IPS DF 6.9 (cell line): ENCODE results near the gene MED25.

Source experiments
- DNase-seq: peaks from one replicate; pipeline ENCODE4 v3.0.0-alpha.2; 2013; ENCODE audit warnings: low read depth, low spot score
- H3K27ac ChIP-seq: one replicate; pipeline ENCODE4 v1.5.1; 2013; ENCODE audit warnings: low read length, control low read depth
- H3K27me3 ChIP-seq: 2 replicates; pipeline ENCODE4 v1.6.1; 2013; ENCODE audit warnings: mild to moderate bottlenecking, low read length; ENCODE audit not compliant: control insufficient read depth, insufficient read depth
- H3K36me3 ChIP-seq: 2 replicates; pipeline ENCODE4 v1.6.1; 2013; ENCODE audit warnings: low read length; ENCODE audit not compliant: control insufficient read depth, insufficient read depth
- H3K4me1 ChIP-seq: 2 replicates; pipeline ENCODE4 v1.6.1; 2013; ENCODE audit warnings: low read length; ENCODE audit not compliant: control insufficient read depth, insufficient read depth
- H3K4me3 ChIP-seq: 2 replicates; pipeline ENCODE4 v1.5.1; 2013; ENCODE audit warnings: mild to moderate bottlenecking, low read length
- H3K9me3 ChIP-seq: 2 replicates; pipeline ENCODE4 v1.6.1; 2013; ENCODE audit warnings: low read length, inconsistent platforms; ENCODE audit not compliant: control insufficient read depth, insufficient read depth
- WGBS: extraction: QIAGEN DNeasy Blood & Tissue Kit; methylation state at CpG from one replicate; pipeline ENCODE4 v1.1.7; 2013; ENCODE audit warnings: mixed read lengths, missing lambda C conversion rate; ENCODE audit not compliant: insufficient read length, insufficient coverage; 5-methylcytosine and 5-hydroxymethylcytosine counted together

Gene MED25

DNA sequence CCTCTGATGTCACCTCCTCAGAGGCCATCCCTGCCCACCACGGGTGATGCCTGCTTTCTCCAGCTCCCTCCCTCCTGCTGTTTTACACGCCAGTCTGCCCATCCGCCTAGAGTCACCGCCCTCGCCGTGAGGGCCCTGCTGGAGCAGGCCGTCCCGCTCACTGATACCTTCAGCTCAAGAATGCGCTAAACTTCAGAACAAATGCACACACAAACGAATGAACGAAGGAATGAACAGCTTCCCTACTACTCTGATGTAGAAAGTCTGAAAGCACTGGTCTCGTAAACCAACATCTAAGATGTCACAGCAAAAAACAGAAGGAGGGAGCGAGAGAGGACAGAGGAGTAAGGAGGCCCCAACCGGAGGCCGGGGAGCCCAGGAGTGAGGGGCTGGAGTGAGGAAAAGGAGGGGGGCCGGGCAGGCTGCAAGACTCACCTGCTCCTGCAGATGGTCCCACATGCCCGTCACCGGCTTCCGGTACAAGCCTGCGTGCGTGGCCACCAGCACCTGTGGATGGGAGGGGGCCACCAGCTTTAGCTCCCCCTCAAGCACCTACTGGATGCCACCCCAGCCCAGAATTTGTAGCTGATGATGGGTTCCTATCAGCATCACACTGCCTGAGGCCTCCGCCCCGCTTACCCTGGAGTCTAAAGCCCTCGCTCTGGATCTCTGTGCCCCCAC, 45.3 kb downstream of the MED25 start:
- Histone ChIP-seq H3K27me3 (no peaks in the 10 kb centered on the region), H3K27ac (no peak overlapping the region), H3K4me1 (peaks cover 3% of the 10 kb centered on the region; the same call in 1 of the 2 replicates), H3K4me3 (no peak overlapping the region), H3K36me3 (peaks cover 32% of the 10 kb centered on the region), H3K9me3 (no peaks in the 10 kb centered on the region)
- DNase-seq: no peak
- WGBS: no CpG with 5 or more reads among the region's 24 CpGs

- no peaks in the 10 kb centered on the region for H3K9me3 ChIP-seq
- no peaks in the 10 kb centered on the region for H3K27me3 ChIP-seq
- peaks cover 3% of the 10 kb centered on the region; the same call in 1 of the 2 replicates for H3K4me1 ChIP-seq
- no peak for DNase-seq
- no CpG with 5 or more reads among the region's 17 CpGs for WGBS
- no peak overlapping the region for H3K27ac ChIP-seq
- H3K4me3 ChIP-seq: no peak overlapping the region
- peaks cover 28% of the 10 kb centered on the region for H3K36me3 ChIP-seq
Observed at GRCh38 chr19:49863935-49864320, 45.8 kb downstream of the MED25 start.

- peaks cover 23% of the 10 kb centered on the region for H3K36me3 ChIP-seq
- 0 out of 2 replicates have a peak, but pooled peaks cover 3% of the 10 kb centered on the region for H3K4me1 ChIP-seq
- DNase-seq: no peak
- H3K9me3 ChIP-seq: no peaks in the 10 kb centered on the region
- no peak overlapping the region for H3K4me3 ChIP-seq
- WGBS: no CpG with 5 or more reads among the region's 13 CpGs
- H3K27me3 ChIP-seq: no peaks in the 10 kb centered on the region
- no peak overlapping the region for H3K27ac ChIP-seq
Observed at GRCh38 chr19:49864890-49865289, 46.8 kb downstream of the MED25 start.

DNA sequence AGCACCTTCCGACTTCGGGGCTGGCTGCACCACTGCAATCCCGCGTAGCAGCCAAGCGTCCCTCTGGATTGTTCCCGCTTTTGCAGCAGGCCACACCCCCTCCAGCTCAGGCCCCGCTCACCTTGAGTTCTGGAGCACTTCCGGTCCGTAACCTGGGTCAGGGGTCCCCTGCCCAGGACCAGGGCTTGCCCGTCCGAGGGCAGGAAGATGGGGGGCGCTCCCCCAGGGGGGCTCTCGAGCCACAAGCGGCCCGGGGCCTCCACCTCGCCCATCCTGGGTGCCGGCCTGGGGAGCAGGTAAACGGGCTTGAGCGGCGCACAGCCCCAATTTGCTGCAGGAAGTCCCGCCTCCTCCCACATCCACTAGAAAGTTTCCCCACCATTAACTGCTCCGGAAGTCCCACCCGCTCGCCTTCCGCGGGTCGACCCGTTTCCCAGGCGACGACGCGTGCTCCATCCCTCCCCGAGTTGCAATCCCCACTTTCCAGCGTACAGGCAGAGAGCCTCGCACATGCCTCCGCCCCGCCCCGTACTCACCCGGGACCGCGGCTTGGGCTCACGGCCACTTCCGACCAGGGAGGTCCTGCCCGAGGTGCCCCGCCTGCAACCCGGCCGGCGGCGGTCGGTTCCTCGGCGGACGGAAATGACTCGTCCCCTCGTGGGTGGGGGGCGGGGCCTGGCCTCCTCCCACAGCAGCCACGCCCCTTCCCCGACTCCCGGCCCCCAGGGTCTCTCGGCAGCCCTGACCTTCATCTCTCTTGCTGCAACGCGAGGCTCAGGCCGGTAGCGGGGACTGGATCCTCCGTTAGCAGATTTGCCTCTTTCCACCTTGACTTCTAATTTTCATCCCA, 49.1 kb downstream of the MED25 start, which contains the start of gene PNKP:
TSS of gene PNKP (minus strand) at position 644 of the 850 bp plus-strand sequence. CDS start at position 272, 372 bp downstream.
- peaks cover 10% of the 10 kb centered on the region for H3K36me3 ChIP-seq
- H3K27ac ChIP-seq: no peak within 1 kb of the TSS
- no peak for DNase-seq
- WGBS: no CpG with 5 or more reads among the region's 65 CpGs
- H3K9me3 ChIP-seq: no peaks in the 10 kb centered on the region
- H3K27me3 ChIP-seq: no peaks in the 10 kb centered on the region
- H3K4me1 ChIP-seq: 0 out of 2 replicates have a peak, but pooled peaks cover 3% of the 10 kb centered on the region
- peak within 1 kb of the TSS; percentile 58 for H3K4me3 ChIP-seq

DNA sequence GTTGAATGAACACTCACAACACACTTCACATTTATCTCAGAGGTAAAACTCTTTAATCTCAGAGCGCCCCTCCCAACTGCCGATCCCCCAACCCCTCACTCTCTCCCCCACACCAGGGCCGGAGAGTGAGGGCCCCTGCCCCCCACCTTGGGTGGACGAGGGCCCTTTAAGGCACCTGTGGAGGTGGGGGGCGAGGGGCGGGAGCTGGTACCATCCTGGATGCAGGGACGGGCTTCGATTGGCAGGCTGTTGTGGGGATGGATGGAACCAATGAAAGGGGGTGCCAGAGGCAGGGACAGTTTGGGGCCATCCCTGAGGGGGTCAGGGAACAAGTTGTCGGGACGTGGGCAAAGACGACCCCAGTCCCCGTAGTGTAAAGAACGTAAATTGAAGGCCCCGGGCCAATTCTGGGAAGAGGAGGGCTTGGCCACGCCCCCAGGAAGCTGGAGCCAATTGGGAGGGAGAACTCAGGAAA, 51.0 kb downstream of the MED25 start:
- no peaks in the 10 kb centered on the region for H3K9me3 ChIP-seq
- peak overlapping the region; percentile 15; the same call in 1 of the 2 replicates for H3K4me3 ChIP-seq
- H3K36me3 ChIP-seq: peaks cover 4% of the 10 kb centered on the region
- DNase-seq: no peak
- H3K27ac ChIP-seq: no peak overlapping the region
- H3K4me1 ChIP-seq: 0 out of 2 replicates have a peak, but pooled peaks cover 1% of the 10 kb centered on the region
- no peaks in the 10 kb centered on the region for H3K27me3 ChIP-seq
- WGBS: no CpG with 5 or more reads among the region's 15 CpGs

GRCh38 chr19:49869484-49870308, 51.6 kb downstream of the MED25 start:
- no peaks in the 10 kb centered on the region for H3K27me3 ChIP-seq
- H3K9me3 ChIP-seq: no peaks in the 10 kb centered on the region
- no CpG with 5 or more reads among the region's 67 CpGs for WGBS
- DNase-seq: no peak
- 0 out of 2 replicates have a peak, but pooled peaks cover 1% of the 10 kb centered on the region for H3K4me1 ChIP-seq
- peak overlapping the region; percentile 60; the same call in 1 of the 2 replicates for H3K4me3 ChIP-seq
- H3K36me3 ChIP-seq: no peaks in the 10 kb centered on the region
- no peak overlapping the region for H3K27ac ChIP-seq

DNA sequence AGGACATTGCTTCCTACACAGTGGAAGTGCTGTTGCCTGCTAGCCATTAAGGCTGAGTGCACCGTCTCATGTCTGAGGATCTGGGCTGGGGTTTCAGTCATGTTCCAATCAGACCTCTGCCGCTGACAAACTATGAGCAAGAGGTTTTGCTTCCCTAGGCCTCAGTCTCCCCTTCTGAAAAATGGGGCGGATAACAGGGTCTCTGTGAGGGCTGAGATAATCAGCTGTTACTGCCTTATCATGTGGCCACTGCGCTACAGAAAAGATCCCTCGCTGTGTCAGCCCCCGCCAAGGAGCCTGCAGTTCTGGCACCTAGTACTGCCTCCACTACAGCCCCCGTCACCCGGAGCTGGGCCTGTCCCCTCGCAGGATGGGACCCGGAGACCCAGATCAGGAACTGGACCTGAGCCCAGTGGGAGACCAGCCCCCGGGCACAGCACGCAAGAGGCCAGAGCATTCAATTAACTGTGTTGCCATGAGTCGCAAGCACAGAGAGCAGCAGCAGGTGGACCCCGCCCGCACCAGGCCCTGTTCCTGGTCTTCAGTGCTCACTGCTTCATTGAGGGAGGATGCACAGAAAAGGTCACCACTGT, 52.3 kb downstream of the MED25 start:
- Histone ChIP-seq H3K36me3 (no peaks in the 10 kb centered on the region), H3K4me3 (peak overlapping the region; percentile 60; the same call in 1 of the 2 replicates), H3K4me1 (0 out of 2 replicates have a peak, but pooled peaks cover 3% of the 10 kb centered on the region), H3K9me3 (no peaks in the 10 kb centered on the region), H3K27ac (no peak overlapping the region), H3K27me3 (no peaks in the 10 kb centered on the region)
- WGBS: no CpG with 5 or more reads among the region's 15 CpGs
- DNase-seq: no peak

DNA sequence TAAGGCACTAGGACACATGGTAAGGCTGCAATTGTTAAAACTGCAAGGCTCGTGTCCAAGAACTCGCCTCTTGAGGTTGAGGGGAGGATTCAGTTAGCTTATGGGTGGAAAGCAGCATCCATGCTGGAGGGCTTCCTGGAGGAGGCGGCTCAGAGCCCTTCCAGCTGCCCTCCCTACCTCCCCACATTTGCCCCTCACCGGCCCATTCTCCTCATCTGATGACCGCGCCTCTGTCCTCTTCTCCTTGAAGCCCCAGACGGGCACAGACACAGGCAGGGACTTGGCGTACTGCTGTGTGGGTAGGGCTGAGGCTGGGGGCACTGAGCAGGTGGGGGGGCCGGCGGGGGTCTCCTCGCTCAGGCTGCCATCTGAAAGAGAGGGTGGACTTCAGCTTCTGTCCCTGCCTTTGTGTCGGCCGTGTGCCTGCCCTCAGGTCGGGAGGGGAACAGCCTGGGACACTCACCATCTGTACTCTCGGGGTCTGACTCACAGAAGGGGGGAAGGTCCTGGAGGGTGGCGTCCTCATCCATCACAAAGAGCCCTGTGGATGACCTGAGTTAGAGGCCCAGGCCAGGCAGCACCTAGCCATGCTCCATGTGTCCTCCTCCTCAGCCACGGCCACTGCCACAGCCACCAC, 53.4 kb downstream of the MED25 start:
- no peaks in the 10 kb centered on the region for H3K36me3 ChIP-seq
- no peaks in the 10 kb centered on the region for H3K27me3 ChIP-seq
- H3K9me3 ChIP-seq: no peaks in the 10 kb centered on the region
- no peak for DNase-seq
- H3K4me3 ChIP-seq: no peak overlapping the region
- H3K4me1 ChIP-seq: 0 out of 2 replicates have a peak, but pooled peaks cover 2% of the 10 kb centered on the region
- H3K27ac ChIP-seq: no peak overlapping the region
- no CpG with 5 or more reads among the region's 17 CpGs for WGBS

GRCh38 chr19:49872245-49873128, 54.4 kb downstream of the MED25 start:
- WGBS: no CpG with 5 or more reads among the region's 27 CpGs
- DNase-seq: no peak
- Histone ChIP-seq H3K4me3 (no peak overlapping the region), H3K9me3 (no peaks in the 10 kb centered on the region), H3K27ac (no peak overlapping the region), H3K27me3 (no peaks in the 10 kb centered on the region), H3K4me1 (0 out of 2 replicates have a peak, but pooled peaks cover 2% of the 10 kb centered on the region), H3K36me3 (no peaks in the 10 kb centered on the region)
